Measurements from ENCODE around the gene METTL3. TPM values are rescaled to one million over a fixed set of nuclear protein-coding genes. Genes with fewer than 3 reads are reported as not detected.

The METTL3 gene
- total RNA-seq, 1 donor from 2014 or later, result 40.4 TPM

- no peak for DNase-seq (ENCODE audit: low read depth)
- no peak for TF ChIP-seq CTCF (IDR thresholded peaks at IDR 0.05; ENCODE audit: insufficient read depth, low read length, poor library complexity, severe bottlenecking)
- Histone ChIP-seq H3K27me3 (ENCODE audit: control insufficient read depth, insufficient read depth, low read length) (no peaks in the 10 kb centered on the region), H3K36me3 (ENCODE audit: control insufficient read depth, insufficient read depth, low read length) (no peaks in the 10 kb centered on the region), H3K4me3 (ENCODE audit: low read depth, low read length) (peak overlapping the region; percentile 80)
Measured at GRCh38 chr14:21454843-21455544, 56.1 kb downstream of the METTL3 start.

- TF ChIP-seq CTCF (IDR thresholded peaks at IDR 0.05; ENCODE audit: insufficient read depth, low read length, poor library complexity, severe bottlenecking), result no peak
- H3K36me3 ChIP-seq (ENCODE audit: control insufficient read depth, insufficient read depth, low read length), result no peaks in the 10 kb centered on the region
- DNase-seq (ENCODE audit: low read depth), result no peak
- H3K4me3 ChIP-seq (ENCODE audit: low read depth, low read length), result no peak overlapping the region
- no peaks in the 10 kb centered on the region for H3K27me3 ChIP-seq (ENCODE audit: control insufficient read depth, insufficient read depth, low read length)
Measured at GRCh38 chr14:21449899-21450216, 61.3 kb downstream of the METTL3 start.

Other genes starting within 250 kb of the METTL3 start
- gene HNRNPC, start 241.9 kb downstream of the METTL3 start, total RNA-seq, result 723 and 773 TPM in 2 replicates
- gene RPGRIP1, start 231.3 kb downstream of the METTL3 start, total RNA-seq, result not detected in 2 replicates
- gene SUPT16H, start 127.3 kb downstream of the METTL3 start, total RNA-seq, result 74.8 and 77.8 TPM in 2 replicates
- 60.6 and 88.7 TPM in 2 replicates for gene CHD8, start 55.2 kb downstream of the METTL3 start, total RNA-seq
- 27.5 and 29.5 TPM in 2 replicates for gene RAB2B, start 34.4 kb downstream of the METTL3 start, total RNA-seq
- gene TOX4, start 34.1 kb downstream of the METTL3 start, total RNA-seq, result 67.4 and 84.5 TPM in 2 replicates
- 14.2 and 17.1 TPM in 2 replicates for gene SALL2, start 15.0 kb upstream of the METTL3 start, total RNA-seq
- gene OR10G3, start 68.7 kb upstream of the METTL3 start, total RNA-seq, result not detected in 2 replicates
- not detected in 2 replicates for gene OR10G2, start 123.6 kb upstream of the METTL3 start, total RNA-seq
- not detected in 2 replicates for gene OR4E2, start 142.5 kb upstream of the METTL3 start, total RNA-seq
- not detected in 2 replicates for gene OR4E1, start 162.5 kb upstream of the METTL3 start, total RNA-seq